ENCODE measurements around the gene MAGI2. TPM values are rescaled to one million over a fixed set of nuclear protein-coding genes. Genes with fewer than 3 reads are reported as not detected.

MAGI2 gene
- total and polyA plus RNA-seq, 2 of the 13 experiments (the other 11 are each of a cell fraction or from before 2014, with no cell fraction given): 1.5 to 3.8 TPM

DNA sequence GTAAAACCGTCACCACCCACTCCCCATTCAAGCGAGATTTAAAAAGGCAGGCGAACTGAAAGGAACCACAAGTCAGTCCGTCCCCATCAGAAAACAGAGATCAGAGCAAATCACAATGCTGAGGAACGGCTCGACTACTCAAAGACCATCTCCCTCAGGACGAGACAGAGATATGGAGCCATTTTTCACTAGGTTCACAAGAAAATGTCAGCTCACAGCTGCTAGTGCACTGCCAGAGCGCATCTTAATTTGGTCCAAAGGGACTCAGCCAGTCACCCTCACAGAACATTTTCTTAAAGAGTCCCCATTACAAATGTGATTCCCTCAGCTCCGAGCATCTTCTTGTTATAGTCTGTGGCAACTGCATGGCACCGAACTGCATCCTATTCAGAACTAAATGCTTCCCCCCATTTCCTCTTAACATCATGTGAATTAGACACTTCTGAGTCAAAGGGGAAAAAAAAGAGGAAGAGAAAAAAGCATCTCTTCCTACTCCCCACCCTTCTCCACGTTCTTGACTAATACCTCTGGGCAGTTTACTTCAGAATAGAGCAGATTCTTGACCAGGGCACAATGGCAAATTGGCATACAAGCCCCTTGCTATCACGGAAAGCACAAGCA lies 683.9 kb downstream of the MAGI2 start:
- H3K9me3 ChIP-seq (ENCODE audit: low read length): no peaks in the 10 kb centered on the region
- intact Hi-C loops (cut with micrococcal nuclease; ENCODE audit: unreplicated experiment) (no loop called here), in situ Hi-C loops (cut with HindIII; ENCODE audit: extremely low pct_ligation_motif_present, low pct_unique_long_range_greater_than_20kb) (no loop called here)
- H3K79me2 ChIP-seq (ENCODE audit: insufficient read depth, low read length): no peaks in the 10 kb centered on the region
- no peaks in the 10 kb centered on the region for H3K4me1 ChIP-seq (ENCODE audit: insufficient read depth, low read length)
- H3K27me3 ChIP-seq (ENCODE audit: control insufficient read depth in 1 of 2, insufficient read depth in 2 of 2, low read length in 2 of 2): no peaks in the 10 kb centered on the region
- no peak for DNase-seq (ENCODE audit: low spot score)
- no peak for ATAC-seq
- no peak overlapping the region for H3K9ac ChIP-seq (ENCODE audit: insufficient read depth, low read depth, low read length)
- ChIA-PET CTCF (ENCODE audit: low intra/inter-chr PET ratio, low total read pairs) (no interaction called here), POLR2A (no interaction called here)
- H3K4me3 ChIP-seq (replicated peaks in 1 of 3; ENCODE audit: insufficient read depth in 1 of 3, low read depth in 2 of 3, low read length in 3 of 3): no peak overlapping the region
- H3K4me2 ChIP-seq (ENCODE audit: low read depth, low read length): no peak overlapping the region
- no peaks in the 10 kb centered on the region for H3K36me3 ChIP-seq (replicated peaks in 1 of 2; ENCODE audit: control insufficient read depth in 1 of 2, insufficient read depth in 2 of 2, low read length in 2 of 2)
- H4K20me1 ChIP-seq (ENCODE audit: insufficient read depth, low read length): no peaks in the 10 kb centered on the region
- no peak overlapping the region for H3K27ac ChIP-seq (ENCODE audit: extremely low read length, insufficient read depth, low read length)
- H2AFZ ChIP-seq (ENCODE audit: low read length): no peak overlapping the region
- FAIRE-seq: no peak
- WGBS (ENCODE audit: low lambda C conversion rate): 30% methylated on average over 10 of the region's 12 CpGs
- TF ChIP-seq ZFP62 (CRISPR knock-in tag; IDR thresholded peaks at IDR 0.05) (no peak), ZNF576 (CRISPR knock-in tag; IDR thresholded peaks at IDR 0.05) (no peak), CENPT (CRISPR knock-in tag; IDR thresholded peaks at IDR 0.05; ENCODE audit: low read depth) (no peak), ZNF292 (CRISPR knock-in tag; IDR thresholded peaks at IDR 0.05; ENCODE audit: borderline replicate concordance, low read depth) (no peak), ZNF792 (CRISPR knock-in tag; IDR thresholded peaks at IDR 0.05) (no peak), NKX3-1 (CRISPR knock-in tag; IDR thresholded peaks at IDR 0.05) (no peak), GATA4 (IDR thresholded peaks at IDR 0.05; ENCODE audit: borderline replicate concordance, low read depth) (no peak), PHF5A (CRISPR knock-in tag; IDR thresholded peaks at IDR 0.05; ENCODE audit: low read depth, unreplicated experiment) (no peak), ZNF496 (CRISPR knock-in tag; IDR thresholded peaks at IDR 0.05; ENCODE audit: insufficient replicate concordance) (no peak), ZNF530 (CRISPR knock-in tag; IDR thresholded peaks at IDR 0.05; ENCODE audit: low read depth) (no peak), MEIS1 (CRISPR knock-in tag; IDR thresholded peaks at IDR 0.05; ENCODE audit: borderline replicate concordance) (no peak), ELF3 (CRISPR knock-in tag; IDR thresholded peaks at IDR 0.05) (no peak), NFE2L1 (CRISPR knock-in tag; IDR thresholded peaks at IDR 0.05; ENCODE audit: borderline replicate concordance) (no peak)
- TF ChIP-seq, protein P1, sequence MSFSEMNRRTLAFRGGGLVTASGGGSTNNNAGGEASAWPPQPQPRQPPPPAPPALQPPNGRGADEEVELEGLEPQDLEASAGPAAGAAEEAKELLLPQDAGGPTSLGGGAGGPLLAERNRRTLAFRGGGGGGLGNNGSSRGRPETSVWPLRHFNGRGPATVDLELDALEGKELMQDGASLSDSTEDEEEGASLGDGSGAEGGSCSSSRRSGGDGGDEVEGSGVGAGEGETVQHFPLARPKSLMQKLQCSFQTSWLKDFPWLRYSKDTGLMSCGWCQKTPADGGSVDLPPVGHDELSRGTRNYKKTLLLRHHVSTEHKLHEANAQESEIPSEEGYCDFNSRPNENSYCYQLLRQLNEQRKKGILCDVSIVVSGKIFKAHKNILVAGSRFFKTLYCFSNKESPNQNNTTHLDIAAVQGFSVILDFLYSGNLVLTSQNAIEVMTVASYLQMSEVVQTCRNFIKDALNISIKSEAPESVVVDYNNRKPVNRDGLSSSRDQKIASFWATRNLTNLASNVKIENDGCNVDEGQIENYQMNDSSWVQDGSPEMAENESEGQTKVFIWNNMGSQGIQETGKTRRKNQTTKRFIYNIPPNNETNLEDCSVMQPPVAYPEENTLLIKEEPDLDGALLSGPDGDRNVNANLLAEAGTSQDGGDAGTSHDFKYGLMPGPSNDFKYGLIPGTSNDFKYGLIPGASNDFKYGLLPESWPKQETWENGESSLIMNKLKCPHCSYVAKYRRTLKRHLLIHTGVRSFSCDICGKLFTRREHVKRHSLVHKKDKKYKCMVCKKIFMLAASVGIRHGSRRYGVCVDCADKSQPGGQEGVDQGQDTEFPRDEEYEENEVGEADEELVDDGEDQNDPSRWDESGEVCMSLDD (CRISPR knock-in tag; IDR thresholded peaks at IDR 0.05; ENCODE audit: borderline replicate concordance): no peak
- TF ChIP-seq, protein P2, sequence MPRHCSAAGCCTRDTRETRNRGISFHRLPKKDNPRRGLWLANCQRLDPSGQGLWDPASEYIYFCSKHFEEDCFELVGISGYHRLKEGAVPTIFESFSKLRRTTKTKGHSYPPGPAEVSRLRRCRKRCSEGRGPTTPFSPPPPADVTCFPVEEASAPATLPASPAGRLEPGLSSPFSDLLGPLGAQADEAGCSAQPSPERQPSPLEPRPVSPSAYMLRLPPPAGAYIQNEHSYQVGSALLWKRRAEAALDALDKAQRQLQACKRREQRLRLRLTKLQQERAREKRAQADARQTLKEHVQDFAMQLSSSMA (CRISPR knock-in tag; IDR thresholded peaks at IDR 0.05): no peak
- TF ChIP-seq, protein P3, sequence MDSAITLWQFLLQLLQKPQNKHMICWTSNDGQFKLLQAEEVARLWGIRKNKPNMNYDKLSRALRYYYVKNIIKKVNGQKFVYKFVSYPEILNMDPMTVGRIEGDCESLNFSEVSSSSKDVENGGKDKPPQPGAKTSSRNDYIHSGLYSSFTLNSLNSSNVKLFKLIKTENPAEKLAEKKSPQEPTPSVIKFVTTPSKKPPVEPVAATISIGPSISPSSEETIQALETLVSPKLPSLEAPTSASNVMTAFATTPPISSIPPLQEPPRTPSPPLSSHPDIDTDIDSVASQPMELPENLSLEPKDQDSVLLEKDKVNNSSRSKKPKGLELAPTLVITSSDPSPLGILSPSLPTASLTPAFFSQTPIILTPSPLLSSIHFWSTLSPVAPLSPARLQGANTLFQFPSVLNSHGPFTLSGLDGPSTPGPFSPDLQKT (CRISPR knock-in tag; IDR thresholded peaks at IDR 0.05; ENCODE audit: borderline replicate concordance): no peak
- BruUV-seq (replicated peaks): no TSS peak
